ENCODE data around the gene MARCHF11. TPM values are rescaled to one million over a fixed set of nuclear protein-coding genes. Genes with fewer than 3 reads are reported as not detected.

The MARCHF11 gene
- polyA plus RNA-seq, 3 donors: 3.6 to 4.5 (median 3.9) TPM

- no peak for DNase-seq
Measured at GRCh38 chr5:16135003-16135402, 44.6 kb downstream of the MARCHF11 start.

- DNase-seq: no peak
Measured at GRCh38 chr5:16134204-16134603, 45.4 kb downstream of the MARCHF11 start.

DNA sequence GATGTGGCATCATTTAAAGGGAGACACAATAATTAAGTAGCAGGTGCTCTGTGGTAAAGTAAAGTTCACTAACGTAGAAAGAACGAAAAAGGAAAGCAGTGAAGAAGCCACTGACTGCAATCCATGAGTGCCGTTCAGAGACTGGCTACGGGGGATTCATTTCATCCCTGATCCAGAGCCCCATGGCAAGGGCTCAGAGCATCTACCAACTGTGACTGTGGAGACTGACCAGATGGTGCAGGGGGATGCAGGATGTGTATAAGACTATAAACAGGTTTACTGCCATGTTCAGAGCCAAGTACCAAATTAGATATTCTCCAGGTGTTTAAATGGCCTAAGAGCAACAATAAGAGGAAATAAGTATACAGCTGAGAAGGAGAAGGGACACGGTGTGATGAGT lies 47.7 kb downstream of the MARCHF11 start:
- DNase-seq: no peak

DNA sequence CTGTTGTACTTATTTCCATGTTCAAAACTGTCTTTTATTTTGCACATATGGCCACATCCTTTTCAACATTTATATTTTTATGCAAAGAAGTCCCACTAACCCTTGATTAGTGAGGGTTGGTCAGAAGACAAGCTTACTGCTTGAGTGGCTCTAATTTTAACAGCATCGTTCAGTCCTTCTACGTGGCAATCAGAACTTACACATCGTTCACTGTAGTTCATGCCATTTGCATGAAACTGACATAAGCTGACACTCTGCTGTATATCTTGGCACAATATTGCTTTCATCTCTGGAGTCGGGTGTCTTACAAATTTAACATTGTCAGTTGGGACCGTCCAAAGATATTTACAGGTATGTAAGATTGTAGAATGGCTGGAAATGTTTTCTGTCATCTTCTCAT lies 50.6 kb downstream of the MARCHF11 start:
- DNase-seq: no peak

DNA sequence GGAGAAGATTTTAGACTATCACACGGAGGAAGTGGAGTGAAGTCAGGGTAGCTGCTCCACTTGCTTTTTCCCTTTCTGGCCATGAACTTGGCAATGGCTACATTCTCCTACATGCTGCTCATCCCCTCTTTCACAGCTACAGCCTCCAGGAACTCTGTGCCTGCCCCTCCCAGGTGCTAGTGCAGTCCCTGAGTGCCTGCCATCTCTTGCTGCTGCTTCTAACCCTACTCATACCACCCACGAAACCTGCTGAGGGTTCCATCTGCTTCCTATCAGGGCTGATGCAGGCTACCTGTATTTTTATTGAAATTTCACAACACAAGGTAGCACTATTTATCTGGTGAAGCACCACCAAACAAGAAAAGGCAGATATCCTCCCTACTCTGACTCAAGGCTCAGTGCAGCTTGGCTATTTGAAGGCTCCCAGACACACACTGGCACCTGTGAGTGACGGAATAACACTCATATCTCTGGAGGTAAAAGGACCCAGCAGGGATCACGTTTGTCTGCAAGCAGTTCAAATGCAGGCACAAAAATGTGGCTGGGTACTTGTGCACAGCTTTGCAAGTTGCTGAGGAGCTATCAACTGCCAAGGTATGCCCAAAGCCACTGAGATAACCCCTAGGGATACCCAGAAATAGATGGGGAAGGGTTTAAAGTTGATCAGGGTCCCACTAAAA lies 51.6 kb downstream of the MARCHF11 start:
- DNase-seq: no peak

DNA sequence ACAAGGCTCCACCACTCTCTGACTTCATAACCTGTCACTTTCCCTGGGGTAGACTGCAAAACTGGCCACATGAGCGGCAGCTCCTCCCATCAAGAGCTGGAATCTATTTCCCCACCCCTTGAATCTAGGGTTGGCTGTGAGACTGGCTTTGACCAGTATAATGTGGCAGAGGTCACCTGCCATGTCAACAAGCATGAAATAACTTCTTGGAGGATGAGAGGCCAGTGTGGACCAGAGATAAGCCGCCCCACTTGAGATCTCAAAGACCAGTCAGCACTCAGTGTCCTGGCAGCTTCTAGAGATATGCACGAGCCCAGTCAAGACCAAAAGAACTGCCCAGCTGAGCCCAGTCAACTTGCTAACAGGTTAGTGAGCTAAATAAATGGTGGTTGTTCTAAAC lies 59.0 kb downstream of the MARCHF11 start:
- DNase-seq: no peak

DNA sequence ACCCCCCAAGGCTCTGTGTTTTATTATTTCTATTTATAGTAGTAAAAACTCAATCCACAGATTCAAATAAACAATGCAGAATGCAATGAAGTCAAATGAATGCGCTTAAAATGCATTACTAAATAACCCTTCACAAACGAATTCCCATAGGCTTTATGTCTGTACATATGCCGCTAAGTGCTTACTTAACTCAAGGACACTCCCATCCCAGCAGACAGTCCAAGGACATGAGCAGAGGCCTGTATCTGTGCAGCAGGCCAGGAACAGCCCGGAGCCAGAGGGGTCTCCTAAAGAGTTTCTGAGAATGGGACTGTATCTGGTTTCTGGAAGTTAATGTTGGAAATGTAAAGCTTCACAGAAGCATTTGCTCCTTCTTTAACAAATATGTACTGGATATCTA lies 59.8 kb downstream of the MARCHF11 start:
- no peak for DNase-seq

GRCh38 chr5:16115140-16115539 lies 64.5 kb downstream of the MARCHF11 start:
- no peak for DNase-seq

- DNase-seq: no peak
Measured at GRCh38 chr5:16108418-16108817, 71.2 kb downstream of the MARCHF11 start.

DNA sequence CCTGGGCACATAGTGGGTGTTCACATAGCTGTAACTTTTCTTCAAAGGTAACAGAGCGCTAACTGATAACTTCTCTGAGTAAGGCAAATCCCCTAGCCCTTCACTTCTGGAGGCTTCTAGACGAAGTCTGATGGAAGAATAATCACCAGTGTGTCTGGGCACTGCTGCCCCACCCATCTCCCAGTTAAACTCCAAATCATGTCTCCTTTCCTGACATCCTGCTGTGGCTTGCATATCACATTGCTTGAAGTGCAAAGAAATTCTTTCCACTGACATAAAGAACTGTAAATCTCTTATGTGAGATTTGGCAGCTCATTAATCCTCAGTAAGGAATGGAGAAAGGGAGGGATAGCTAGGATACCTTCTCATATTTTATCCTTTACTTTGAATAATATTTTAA lies 74.6 kb downstream of the MARCHF11 start:
- DNase-seq: no peak

DNA sequence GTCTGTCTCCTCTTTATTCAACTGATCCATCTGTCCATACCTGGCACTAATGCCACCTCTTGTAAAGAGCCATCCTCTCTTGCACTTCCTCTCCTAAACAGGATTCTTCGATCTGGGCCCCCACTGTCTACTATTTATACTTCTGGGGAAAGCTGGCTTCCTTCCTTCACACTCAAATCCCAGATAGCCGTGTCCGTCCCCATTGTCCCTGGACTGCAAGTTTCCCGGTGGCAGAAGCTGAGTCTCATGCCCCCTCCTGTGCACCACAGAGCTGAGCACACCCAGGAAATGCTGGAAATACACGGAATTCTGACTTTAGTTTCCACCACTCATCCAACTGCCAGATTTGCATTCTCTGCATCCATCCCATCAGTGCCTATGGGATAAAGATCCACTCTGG lies 84.0 kb downstream of the MARCHF11 start:
- DNase-seq: no peak

GRCh38 chr5:16090270-16090669 lies 89.3 kb downstream of the MARCHF11 start:
- no peak for DNase-seq

- no peak for DNase-seq
Measured at GRCh38 chr5:16082982-16083381, 96.6 kb downstream of the MARCHF11 start.

DNA sequence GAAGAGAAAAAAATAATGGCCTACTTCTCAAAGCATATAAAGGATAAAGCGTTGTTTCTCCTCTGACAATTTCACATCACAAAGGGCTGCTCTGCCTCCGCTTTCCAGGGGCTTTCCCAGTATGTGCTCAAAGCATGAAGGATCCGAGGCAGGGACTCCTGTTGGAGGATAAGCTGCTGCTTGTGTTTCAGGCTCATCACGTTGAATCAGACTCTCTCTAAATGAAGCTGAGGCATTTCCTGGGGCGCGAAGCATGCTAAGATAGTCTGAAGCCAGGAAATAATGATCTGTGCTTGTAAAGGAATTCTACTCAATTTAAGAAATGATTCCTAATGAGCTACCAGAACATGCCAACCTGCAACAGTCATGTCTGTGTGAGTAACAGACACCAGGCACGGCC lies 97.5 kb downstream of the MARCHF11 start:
- no peak for DNase-seq

DNA sequence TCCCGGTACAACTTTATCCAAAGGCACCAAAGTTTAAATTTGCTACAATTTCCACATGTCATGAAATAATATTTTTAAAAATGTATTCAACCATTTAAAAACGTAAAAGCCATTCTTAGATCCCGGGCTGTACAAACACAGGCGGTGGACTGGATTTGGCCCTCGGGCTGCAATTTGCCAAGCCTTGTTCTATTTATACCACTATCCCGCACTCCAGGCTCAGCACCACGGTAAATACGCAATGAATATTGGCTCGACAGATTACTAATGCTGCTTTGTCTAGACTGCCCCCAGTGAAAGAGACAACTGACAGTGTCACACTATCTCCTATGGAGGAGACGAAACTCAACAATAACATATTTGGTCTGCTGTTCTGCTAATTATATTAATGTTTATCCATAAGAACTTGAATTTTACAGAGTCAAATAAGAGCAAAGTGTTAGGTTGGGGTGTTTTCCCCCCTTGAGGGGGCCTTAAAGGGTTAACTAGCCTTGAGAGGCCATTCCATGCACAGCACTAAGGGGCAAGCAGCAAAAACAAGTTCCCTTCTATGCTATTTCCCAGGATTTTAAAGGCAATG lies 98.1 kb downstream of the MARCHF11 start:
- DNase-seq: no peak

DNA sequence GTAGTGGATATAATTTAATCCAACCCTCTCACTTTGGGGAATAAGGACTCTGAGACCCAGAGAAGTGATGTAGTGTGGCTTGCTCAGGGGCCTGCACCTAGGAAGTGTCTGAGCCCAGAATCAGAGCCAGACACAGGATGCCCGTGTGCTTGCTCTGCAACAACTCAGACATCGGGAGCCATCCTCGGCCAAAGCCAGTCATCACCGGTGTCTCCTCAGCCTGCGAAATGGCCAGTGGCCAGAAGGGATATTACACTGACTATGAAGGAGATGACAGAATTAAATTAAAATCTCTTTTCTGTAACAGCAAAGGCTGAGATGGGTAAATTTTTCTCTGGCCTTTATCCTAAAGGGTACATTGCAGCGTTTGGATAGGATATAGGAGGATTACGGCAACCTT lies 102.9 kb downstream of the MARCHF11 start:
- no peak for DNase-seq

DNA sequence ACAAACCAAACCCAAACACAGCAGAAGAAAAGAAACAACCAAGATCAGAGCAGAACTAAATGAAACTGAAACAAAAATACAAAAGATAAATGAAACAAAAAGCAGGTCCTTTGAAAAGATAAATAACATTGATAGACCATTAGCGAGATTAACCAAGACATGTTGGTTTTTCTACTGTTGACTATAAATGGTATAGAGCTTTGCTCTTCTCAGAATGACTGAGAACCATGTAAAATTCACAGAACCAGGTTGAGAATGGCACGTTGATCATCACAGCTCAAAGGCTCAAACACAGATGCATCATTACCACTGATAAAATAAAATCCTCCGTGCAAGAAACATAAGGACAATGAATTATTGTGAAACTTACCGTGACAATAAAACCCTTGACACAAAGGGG lies 105.2 kb downstream of the MARCHF11 start:
- DNase-seq: no peak

DNA sequence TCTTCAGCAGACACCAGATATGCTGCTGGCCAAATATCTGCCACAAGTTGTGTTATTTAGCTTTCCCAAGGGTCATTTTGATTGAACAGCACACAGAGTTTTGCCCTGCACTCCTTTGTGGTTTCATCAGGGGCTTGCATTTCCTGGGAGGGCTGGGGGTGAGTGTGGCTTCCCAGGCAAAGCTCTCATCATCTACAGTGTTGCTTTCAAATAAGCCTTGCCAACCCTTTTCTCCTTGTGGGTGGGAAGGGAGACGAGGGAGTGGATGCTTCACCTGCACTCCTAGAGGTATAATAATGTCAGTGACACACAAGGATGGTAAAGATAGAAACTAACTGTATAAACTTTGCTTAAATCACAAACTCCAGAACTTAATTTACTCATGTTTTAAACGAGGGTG lies 107.0 kb downstream of the MARCHF11 start:
- DNase-seq: no peak

DNA sequence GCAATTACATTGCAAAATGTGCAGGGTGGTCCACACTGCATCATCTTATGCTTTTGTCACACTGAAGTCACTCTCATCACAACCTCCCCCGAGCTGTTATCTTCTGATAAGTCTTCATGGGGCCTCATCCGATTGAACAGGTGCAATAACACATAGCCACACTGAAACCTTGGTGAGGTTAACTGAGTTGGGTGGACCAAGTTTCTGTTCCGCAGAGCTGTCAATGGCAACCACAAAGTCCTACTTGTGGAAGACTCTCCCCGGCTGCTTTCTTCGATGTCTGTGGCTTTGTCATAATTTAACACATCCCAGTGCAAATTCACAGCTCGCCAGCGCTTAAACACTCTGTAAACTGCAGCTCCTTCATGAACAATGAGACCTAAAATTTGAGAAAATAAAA lies 112.2 kb downstream of the MARCHF11 start:
- no peak for DNase-seq

DNA sequence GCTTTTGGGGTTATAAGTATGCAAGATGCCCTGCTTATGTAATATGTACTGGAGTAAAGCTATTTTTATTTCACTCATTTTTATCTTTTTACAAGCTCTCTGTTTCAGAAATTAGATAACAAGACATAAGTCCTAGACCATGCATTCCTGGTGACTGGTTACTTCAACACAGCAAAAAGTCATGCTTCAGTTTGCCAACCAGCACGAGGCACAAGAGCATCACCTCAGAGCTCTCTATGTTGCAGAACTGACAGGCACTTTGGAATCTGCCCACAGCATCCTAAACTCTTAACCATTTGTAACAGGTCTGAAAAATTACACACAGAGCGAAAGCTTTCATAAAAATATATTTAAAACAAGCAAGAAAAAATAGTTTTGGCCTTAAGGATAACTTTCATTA lies 112.8 kb downstream of the MARCHF11 start:
- DNase-seq: no peak

DNA sequence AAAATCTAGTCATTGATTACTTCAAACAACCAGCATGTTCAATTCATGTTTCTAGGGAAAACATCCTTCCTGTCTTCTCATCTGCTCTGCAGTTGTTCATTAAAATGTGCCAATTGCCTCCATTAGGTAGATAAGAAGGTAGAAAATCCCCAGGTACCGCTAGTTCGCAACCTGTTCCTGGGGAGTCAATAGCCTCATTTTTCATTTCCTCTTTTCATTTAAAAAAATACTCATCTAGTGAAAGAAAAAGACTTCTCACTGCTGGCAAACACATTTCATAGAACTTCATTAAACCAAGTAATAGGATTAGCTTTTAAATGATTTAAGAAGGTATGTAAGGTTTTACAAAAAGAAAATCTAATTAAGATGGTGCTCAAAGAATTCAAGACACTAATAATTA lies 113.3 kb downstream of the MARCHF11 start:
- no peak for DNase-seq

- no peak for DNase-seq
Measured at GRCh38 chr5:16065831-16066230, 113.8 kb downstream of the MARCHF11 start.

DNA sequence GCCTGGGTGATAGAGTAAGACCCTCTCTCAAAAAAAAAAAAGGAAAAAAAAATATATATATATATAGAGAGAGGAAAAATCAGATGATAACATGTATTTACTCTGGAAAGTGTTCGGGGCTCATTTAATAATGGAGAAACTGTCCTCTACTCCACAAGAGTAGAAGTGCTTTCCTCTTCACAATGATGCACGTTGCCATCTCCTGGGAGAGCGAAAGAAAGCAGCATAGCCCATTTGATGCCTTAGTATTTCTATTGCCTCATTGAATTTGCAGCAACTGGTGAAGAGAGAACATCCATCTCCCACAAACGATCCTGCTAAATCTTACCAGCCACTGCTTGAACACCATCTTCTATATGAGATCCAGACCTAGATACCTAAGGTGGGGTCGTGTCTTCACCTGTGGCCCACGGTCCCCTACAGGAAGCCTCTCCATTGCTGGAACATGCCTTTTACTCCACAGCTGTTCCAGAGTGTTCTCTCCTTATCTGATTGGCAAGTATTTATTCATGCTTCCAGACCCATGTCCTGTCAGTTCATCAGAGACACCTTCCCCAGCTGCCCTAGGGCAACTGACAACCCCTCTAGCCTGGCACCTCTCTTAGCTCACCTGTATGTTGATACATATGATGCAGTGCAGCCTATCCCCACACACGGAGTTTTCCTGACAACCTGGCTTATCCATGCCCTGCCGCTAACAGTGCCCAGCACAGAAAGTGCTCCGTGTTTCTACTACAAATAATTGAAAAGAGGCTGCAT lies 115.3 kb downstream of the MARCHF11 start:
- no peak for DNase-seq
